ENCODE measurements around the gene DOK7.

DOK7 gene

DNA sequence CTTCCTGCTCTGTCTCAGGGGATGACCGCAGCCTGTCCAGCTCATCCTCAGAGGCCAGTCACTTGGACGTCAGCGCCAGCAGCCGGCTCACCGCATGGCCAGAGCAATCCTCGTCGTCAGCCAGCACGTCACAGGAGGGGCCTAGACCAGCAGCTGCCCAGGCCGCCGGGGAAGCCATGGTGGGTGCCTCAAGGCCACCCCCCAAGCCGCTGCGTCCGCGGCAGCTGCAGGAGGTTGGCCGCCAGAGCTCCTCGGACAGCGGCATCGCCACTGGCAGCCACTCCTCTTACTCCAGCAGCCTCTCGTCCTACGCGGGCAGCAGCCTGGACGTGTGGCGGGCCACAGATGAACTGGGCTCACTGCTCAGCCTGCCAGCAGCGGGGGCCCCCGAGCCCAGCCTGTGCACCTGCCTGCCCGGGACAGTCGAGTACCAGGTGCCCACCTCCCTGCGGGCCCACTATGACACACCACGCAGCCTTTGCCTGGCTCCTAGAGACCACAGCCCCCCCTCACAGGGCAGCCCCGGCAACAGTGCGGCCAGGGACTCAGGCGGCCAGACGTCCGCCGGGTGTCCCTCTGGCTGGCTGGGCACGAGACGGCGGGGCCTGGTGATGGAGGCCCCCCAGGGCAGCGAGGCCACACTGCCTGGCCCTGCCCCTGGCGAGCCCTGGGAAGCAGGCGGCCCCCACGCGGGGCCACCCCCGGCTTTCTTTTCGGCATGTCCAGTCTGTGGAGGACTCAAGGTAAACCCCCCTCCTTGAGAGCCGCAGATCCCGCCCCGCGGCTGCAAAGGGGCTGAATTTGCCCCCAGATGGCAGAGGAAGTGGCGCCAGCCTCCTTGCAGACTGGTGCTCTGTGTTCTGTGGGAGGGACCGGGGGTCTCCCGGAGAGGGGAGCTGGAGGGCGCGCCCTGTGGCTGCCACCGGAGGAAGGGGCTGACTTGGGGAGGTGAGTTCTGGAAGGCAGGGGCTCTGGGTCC, 29.9 kb downstream of the DOK7 start:
- no peak for DNase-seq

DNA sequence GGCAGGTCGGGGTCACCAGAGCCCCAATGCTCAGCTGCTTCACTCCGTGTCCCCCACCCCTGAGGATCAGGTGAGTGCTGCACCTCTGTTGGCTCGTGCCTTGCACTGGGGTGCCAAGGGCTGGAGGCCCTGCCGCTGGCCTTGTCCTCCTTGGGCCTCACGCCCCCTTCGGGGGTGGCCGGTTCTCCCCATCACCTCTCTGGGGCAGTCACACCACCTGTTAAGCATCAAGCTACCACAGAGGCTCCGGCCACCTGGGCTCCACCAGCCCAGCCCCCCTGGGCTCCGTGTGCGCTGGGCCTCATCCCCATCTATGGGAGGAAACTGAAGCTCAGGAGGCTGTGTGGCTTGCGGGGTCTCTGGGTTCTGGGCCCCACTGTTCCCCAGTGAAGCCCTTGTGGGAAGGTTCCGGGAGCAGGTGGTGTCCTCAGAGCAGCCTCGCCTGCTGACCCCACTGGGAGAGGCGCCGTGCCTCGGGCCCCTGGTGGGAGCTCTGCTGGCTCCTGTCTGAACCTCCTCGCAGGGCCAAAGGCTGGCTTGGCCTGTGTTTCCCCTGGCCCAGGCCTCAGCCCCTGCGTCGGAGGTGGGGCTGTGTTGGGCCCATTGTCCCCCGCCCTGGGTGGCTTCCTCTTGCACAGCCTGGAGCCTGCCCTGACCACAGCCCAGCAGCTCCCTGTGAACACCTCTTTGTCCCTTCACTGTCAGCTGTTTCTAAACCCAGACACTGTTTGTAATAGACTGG, 30.8 kb downstream of the DOK7 start:
- DNase-seq: no peak

DNA sequence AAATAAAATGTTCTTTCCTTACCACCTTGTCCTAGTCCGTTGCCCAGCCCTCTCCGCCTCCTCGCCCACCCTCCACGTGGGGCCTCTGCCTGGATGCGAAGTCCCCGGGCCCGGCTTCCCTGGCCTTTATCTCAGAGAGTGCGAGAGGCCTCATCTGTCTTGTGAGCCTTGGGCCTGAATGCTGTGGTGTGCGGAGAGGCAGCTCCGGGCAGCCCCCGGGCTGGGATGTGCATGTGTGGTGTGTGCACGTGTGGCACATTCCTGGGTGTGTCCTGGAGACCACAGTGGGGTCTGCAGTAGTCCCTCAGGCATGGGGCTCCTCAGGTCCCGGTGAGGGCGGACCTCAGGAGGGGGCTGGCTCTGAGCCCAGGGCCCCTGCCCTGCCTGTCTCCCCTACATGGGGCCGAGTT, 31.4 kb downstream of the DOK7 start:
- no peak for DNase-seq

DNA sequence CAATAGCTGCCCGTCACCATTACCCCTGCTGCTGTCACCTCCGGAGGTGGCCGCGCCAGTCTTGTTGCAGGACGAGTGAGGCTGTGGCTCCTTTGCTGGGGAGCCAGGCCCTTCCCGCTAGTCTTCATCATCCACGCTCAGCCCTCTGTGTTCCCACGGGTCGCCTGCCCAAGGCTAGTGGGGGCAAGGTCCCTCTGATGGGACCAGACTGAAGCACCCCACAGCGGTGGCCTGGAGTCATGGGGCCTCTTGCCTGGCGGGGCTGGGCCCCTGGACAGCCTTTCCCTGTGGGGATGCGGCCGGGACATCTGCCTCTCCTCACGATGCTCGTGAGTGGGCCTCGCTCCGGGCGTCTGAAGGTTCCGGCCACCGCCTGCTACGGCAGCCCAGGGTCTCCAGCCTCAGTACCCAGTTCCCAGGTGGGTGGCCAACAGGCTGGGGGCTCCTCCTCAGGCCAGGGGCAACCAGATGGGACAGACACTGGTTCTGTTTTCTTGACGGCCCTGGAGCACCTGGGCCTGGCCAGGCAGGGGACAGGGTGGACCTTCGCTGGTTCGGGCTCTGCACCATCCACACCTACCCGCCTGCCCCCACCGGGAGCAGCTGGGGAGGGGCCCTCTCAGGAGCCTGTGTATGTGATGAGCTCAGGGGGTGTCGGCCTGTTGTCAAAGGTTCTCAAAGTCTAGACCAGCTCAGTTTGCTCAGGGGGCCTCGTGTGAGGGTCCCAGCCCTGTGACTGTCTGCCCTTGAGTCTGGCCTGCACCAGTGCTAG, 32.3 kb downstream of the DOK7 start:
- DNase-seq: no peak

DNA sequence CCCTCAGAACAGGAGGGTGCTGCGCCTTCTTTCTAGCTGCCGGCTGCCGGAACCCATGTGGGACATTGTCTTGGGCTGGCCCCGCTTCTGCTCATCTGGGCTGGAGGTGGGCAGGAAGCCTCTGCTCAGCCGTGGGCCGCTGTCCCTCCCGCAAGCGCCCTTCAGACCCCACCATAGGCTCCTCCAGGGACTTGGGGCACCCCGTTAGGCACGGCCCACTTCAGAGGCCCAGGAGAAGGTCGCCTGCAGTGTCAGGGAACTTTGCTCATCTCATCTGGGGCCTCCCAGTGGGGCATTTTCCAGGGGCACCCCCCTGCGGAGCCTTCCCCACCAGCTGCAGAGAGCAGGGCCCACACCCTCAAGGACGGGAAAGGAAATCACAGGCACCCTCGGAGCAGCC, 32.9 kb downstream of the DOK7 start:
- no peak for DNase-seq

DNA sequence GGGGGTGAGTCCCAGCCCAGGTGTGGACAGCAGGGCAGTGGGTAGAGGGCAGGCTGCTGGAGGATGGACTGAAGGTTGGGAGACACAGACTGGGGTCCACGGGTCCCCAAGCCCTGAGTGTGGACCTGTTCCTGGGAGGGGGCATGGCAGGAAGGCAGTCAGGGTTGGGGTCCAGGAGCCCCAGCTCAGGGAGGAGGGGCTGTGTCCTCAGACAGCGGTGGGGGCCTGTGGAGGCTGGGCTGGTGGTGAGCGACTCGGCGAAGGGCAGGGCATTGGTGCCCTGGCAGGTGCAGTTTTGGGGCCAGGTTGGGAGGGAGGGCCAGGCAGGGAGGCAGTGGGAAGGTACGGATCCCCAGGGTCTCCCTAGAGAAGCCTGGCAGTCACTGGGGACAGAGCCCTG, 34.0 kb downstream of the DOK7 start:
- DNase-seq: no peak

DNA sequence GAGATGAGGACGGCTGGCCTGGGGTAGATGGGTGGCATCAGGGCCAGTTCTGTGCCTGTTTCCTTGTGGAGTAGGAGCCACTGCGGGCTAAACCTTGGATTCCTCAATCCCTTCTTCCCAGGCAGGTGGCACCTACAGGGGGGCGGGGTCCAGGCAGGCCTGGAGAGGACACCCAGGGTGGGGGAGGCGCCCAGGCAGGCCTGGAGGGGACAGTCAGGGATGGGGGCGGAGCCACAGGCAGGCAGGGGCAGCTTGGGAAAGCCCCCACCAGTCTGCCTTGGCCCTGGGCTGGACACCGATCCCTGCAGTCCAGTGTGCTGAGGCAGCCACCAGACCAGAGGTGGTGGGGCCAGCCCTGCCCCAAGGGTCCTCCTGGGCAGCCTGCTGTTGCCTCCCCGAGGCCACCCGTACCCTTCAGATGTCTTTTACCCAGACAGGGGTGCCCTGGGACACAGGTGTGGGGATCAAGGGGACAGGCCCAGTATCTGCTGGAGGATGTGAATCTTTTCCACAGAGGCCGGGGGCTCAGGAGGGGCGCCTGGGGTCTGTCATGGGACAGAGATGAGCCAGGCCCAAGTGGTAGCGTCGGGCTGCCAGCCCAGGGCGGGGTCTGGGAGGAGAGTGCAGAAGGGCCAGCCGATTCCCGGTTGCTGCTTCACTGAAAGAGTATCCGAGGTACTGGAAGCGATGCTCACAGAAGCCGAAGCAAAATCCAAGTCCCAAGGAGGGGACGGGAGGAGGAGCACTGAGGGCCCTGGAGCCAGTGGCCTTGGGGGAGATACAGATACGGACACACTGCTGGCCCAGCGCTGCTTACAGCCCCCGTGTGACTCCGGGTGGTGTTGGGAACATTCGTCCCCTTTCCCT, 34.6 kb downstream of the DOK7 start:
- DNase-seq: no peak

DNA sequence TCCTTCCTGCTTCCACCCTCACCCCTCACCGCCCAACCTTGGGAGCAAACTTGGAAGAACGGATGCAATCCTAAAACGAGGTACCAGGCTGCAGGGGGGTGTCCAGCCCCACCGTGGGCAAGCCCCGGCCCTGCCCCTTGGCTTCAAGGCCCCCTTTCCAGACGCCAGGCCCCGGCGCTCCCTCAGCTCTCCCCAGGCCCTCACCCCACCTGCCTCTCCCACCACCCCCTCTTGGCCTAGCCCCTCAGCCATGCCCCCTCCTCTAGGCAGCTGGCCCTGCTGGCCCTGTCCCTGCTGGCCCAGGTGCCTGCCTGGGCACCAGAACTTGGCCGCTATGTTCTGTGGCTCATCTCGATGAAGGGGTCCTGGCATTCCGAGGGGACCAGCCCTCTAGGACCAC, 35.3 kb downstream of the DOK7 start:
- no peak for DNase-seq

DNA sequence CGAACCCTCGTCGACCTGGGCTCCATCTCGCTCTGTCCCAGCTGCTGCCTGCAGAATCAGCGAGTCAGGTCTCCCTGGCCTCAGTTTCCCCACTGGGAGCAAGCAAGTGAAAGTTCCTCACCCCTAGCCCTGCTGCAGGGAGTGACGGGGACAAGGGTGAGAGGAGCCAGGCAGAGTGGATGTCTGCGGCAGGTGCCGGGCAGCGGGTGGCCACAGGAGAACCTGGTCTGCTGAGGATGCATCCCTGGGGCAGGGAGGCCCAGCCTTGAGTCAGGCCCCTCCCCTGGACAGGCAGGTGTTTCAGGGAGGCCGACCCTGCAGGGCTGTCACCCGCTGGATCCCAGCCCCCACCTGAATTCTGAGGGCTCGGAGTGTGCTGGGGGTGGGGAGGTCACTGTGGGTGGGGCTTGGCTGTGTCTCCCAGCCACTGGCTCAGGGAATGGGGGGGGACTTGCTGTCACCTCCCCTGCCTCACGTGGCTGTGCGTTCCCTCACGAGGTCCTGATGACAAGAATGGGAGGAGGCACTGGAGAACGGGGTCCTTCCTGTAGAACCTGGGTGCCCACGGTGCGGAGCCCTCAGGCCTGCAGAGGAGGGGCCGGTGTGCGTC, 35.9 kb downstream of the DOK7 start:
- DNase-seq: no peak

DNA sequence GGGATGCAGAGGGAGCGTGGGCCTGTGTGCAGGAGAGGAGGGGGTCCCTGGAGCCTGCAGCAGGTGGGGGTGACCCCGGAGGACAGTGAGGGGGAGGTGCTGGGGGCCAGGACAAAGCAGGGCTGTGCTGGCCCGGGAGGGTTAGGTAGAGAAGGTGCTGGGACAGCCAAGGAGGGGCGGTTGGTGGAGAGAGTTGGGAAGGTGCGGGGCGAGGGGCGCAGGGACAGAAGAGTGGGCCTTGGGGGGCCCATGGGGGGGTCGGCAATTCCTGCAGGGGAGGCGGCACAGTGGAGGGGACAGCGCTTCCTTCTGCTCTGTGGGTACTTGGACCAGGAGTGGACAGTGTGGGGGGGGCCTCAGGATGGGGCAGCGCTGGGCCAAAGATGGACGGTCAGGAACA, 36.6 kb downstream of the DOK7 start:
- no peak for DNase-seq

DNA sequence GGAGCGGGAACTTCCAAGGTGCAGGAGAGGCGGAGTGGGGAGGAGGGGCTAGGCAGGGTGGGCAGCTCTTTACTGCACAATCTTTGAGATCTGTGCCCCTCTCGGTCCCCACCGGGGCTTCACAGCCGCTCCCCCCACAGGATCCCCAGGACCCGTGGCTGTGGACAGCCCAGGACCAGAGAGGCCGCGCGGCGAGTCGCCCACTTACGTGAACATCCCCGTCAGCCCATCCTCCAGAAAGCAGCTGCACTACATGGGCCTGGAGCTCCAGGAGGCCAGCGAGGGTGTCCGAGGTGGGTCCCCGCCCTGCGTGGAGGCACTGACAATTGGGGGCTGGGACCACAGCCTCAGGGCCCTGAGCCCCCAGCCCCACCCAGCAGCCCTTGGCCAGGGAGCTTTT, 37.0 kb downstream of the DOK7 start:
- DNase-seq: no peak

DNA sequence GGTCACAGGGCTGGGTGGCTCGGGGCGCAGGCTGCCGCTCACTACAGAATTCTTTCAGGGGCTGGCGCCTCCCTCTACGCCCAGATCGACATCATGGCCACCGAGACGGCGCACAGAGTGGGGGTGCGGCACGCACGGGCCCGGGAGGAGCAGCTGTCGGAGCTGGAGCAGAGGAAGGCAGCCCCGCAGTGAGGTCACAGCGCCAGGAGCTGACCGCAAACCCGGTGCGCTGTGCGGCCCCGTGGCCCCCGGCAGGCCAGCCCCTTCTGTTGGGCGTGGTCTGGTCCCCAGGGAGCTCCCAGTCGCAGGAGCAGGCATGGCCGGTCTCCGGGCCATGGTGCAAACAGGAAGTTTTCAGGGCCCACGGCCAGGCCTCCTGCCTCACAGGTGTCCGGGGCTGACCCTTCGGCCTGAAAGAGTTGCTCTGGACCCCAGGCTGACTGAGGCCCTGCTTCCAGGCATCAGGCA, 37.6 kb downstream of the DOK7 start:
- no peak for DNase-seq

DNA sequence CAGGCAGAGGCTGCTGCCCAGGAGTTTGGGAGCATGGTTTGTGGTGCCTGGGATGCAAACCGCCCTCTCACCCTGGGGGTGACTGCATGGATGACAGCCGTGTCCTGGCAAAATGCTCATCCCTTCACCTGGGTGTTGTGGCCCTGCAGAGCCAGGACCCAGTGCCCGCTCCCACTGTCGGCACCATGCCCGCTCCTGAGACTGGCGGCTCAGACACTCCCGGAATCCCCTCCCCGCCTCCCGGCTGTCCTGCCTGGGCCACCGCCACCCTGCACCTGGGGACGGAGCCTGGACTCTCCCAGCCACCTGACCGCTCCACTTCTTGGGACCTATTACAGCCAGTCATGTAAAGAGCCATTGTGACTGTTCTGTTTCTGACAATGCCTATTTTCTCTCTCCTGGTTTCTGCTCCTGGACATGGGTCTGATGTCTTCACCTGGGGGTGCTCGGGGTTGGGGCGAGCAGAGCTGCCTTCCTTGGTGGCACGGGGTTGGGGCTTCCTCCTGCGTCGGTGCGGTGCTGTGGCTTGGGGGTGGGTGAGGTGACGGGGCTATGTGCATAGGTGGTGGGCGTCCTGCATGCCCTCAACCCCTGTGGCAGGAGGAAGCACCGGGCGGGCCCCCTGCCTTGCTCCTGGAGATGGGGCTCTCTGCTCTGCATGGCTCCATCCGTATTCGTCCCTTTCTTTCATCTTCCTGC, 38.2 kb downstream of the DOK7 start:
- no peak for DNase-seq

DNA sequence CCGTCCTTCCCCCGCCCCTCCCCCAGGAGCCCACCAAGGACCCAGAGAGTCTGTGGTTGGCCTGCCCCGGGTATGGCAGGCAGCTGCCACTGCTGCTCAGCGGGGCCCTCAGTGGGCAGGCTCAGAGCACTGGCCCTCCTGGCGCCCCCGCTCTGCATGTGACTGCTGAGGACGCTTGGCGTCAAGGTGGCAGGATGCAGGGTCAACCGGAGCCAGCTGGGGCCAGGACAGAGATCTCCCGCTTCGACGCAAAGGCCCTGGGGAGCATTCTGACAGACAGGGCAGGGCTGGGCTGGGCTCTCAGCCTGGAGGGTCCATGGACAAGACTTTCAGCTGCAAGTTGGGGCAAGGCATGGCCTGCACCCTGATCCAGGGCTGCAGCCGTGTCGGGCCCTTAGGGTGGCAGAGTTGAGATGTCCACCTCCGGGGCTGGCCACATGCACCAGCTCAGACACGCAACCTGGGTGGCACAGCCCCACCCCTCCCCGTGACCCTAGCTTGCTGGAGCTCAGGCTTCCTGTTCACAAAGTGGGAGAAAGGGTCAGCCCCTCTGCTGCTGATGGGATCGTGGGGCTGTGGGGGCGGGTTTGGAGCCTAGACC, 38.8 kb downstream of the DOK7 start:
- DNase-seq: no peak

DNA sequence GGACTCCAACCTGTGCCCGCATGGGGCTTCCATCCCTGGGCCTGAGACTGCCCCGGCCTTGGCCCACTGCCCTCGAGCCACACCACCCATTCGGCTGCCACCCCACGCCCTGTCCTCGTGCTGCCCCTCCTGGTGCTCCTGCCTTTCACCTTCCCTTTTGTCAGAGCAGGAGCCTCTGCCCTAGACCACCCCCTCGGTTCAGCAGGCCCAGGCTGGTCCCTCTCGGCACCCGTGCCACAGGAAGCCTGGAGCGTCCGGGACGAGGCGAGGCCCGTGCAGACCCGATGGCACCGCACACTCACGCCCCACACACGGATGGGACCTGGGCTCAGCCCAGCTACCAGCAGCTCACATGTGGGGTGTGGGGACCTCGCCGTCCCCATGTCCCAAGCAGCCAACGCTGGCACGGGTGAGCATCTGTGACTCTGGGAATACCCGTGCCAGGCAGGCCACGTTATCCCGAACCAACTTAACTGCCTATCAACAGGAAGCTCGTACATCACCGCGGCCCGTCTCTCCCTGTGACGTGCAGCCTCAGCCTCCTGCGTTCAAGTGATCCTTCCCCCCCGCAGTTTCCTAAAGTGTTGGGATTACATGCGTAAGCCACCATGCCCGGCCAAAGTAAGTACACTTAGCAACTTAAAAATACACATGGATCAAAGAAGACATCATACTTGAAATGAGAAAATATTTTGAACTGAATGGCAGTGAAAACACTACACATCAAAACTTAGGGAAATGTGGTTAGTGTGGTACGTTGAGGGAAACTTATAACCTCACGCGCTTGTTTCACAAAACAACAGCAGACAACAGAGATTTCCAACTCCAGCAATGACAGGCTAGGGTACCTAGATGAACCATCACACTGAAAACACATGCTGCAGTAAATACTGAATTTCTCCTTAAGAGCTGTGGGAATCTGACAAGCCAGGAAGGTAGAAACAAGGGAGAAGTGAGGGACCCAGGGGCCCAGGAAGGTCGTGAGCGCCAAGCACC, 40.1 kb downstream of the DOK7 start:
- no peak for DNase-seq

DNA sequence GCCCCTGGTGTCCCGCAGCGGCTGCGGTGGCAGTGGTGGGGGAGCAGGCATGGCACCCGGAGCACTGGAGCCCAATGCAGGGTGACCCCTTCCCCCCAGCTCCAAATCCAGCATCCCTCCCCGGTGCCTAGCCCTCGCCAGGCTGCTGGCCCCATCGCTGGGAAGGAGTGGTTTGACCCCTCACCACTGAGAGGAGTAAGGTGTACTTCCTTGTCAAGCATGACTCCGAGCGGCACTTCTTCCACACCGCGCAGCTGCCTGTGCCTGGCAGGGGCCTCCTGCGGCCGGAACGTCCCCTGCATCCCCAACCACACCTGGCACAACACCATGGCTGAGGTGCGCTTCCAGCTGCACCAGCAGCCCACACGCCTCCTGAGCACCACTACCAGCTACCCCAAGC, 42.1 kb downstream of the DOK7 start:
- DNase-seq: no peak

DNA sequence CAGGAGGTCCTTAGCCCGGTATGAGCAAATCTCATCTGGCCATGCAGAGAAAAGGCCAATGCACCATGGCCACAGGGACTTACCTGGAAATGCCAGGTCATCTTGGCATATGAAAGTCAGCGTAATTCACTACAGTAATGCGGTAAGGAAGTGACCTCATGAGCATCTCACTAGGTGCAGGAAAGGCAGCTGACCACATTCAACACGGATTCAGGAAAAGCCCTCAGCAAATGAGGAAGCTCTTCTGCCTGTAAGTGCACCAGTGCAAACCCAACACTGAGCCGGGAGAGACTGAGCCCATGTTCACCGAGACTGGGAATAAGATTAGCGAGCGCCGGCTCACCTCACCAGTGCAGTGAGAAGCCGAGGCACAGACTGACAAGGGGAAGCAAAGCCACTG, 45.4 kb downstream of the DOK7 start:
- DNase-seq: no peak

DNA sequence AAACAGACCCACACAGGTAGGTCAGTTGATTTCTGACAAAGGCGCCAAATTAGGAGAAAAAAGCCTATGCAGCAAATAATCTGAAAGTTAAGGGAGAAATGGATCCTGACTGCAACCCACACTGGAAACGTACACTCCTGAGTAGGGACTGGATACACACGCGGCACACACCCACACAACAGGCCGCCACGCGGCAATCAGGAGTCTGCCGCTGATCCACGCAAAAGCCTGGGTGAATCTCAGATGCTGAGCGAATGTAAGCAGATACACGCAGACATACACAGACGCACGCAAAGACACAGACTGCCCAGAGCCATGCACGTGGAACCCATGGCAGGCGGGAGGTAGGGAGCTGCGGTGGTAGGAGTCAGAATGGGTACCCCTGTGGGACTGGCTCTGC, 47.4 kb downstream of the DOK7 start:
- no peak for DNase-seq

DNA sequence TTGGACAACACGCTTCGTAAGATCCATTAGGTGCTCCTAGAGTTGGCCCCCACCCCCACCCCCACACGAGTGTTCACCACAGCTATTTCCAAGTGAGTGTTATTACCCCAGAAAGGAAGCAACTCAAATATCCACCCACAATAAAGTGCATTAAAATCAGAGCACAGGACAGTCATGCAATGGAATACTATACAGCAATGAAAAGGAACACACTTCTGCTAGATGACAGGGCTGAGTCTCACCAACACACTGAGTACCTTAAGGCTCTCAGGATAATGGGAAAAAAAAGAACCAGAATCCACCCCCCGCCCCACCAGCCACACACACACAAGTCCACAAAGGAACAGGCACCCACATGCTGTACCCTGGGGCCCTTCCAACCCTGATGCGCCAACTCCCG, 48.1 kb downstream of the DOK7 start:
- DNase-seq: no peak

All from NCI-H1092 treated with DMSO at 0.1 percent for 48 hours (cell line).